Mucosa of stomach (tissue), 1 donor: Measurements from ENCODE around the gene PRPF40A.

Source experiments
- H3K27me3 ChIP-seq: one replicate; pipeline ENCODE4 v1.7.0; 2013; ENCODE audit warnings: mild to moderate bottlenecking, low read length; ENCODE audit not compliant: control insufficient read depth, insufficient read depth
- H3K36me3 ChIP-seq: one replicate; pipeline ENCODE4 v1.7.0; 2013; ENCODE audit warnings: low read length; ENCODE audit not compliant: control insufficient read depth, insufficient read depth
- H3K4me1 ChIP-seq: one replicate; pipeline ENCODE4 v1.7.0; 2013; ENCODE audit warnings: mild to moderate bottlenecking, low read length; ENCODE audit not compliant: control insufficient read depth, insufficient read depth
- H3K4me3 ChIP-seq: one replicate; pipeline ENCODE4 v1.7.0; 2013; ENCODE audit warnings: low read length
- H3K9ac ChIP-seq: one replicate; pipeline ENCODE4 v1.7.0; 2013; ENCODE audit warnings: mild to moderate bottlenecking, low read length, moderate library complexity
- H3K9me3 ChIP-seq: one replicate; pipeline ENCODE4 v1.7.0; 2013; ENCODE audit warnings: mild to moderate bottlenecking, low read length, moderate library complexity; ENCODE audit not compliant: control insufficient read depth
- donor health status: Pancreatic carcinoma.

PRPF40A gene

GRCh38 chr2:152623775-152624174, 93.5 kb downstream of the PRPF40A start:
- H3K9ac ChIP-seq = no peak overlapping the region
- H3K4me3 ChIP-seq = no peak overlapping the region
- H3K36me3 ChIP-seq = no peaks in the 10 kb centered on the region
- H3K4me1 ChIP-seq = no peaks in the 10 kb centered on the region
- no peaks in the 10 kb centered on the region for H3K9me3 ChIP-seq
- H3K27me3 ChIP-seq = no peaks in the 10 kb centered on the region

DNA sequence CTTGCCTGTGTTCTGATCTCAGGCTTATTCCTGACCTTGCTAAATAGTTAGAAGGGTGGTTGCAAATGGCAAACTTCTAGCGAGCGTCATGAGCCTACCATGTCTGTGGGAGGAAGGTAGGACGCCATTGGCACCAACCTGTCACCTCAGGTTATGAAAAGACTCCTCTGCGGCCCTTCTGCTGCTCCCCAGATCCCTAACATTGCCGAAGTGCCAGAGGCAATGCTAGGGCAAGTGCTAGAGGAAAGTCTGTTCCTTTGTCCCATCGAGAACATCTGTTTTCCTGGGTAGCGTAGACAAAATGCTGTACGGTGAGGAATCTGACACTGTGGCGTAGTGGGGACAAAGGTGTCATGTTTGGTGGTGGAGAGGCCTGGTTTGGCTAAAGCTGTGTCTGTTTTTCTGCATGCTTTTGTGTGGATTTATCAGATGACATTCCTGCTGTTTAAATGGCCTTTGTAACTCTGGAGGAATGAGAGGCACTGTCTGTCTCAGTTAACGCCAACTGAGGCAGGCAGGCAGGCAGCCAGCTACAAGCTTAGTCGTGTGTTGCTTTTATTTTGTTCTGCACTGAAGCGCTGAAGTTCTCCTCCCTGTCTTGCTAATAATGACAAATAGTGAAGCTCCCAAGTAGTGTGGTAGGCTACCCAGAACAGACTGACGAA, 94.1 kb downstream of the PRPF40A start:
- H3K9ac ChIP-seq = no peak overlapping the region

DNA sequence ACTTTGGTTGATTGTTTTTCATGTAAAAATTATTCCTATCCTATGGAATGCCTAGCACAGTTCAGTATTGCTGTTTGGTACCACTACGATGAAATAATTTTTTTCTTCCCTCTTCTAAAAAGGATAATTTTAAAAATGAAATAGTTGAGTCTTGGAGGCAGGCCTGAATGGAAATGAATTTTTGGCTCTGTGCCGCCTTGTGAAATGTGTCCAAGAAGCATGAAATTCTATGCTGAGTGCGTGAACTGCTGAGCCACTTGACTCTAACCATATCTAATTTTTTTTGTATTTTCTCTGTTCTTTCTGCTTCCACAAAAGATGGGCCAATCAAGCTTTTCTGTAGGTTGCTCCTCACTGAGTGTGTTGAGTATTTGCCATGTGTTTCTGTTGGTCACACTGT, 95.0 kb downstream of the PRPF40A start:
- Histone ChIP-seq H3K36me3 (no peaks in the 10 kb centered on the region), H3K9ac (no peak overlapping the region), H3K9me3 (no peaks in the 10 kb centered on the region), H3K4me1 (no peaks in the 10 kb centered on the region), H3K4me3 (no peak overlapping the region), H3K27me3 (no peaks in the 10 kb centered on the region)

More for the DNA sequence above, 94.1 kb downstream of the PRPF40A start:
- no peaks in the 10 kb centered on the region for H3K4me1 ChIP-seq
- H3K9me3 ChIP-seq = no peaks in the 10 kb centered on the region
- no peaks in the 10 kb centered on the region for H3K36me3 ChIP-seq
- H3K27me3 ChIP-seq = no peaks in the 10 kb centered on the region
- no peak overlapping the region for H3K4me3 ChIP-seq

GRCh38 chr2:152620985-152621384, 96.3 kb downstream of the PRPF40A start:
- no peak overlapping the region for H3K4me3 ChIP-seq

DNA sequence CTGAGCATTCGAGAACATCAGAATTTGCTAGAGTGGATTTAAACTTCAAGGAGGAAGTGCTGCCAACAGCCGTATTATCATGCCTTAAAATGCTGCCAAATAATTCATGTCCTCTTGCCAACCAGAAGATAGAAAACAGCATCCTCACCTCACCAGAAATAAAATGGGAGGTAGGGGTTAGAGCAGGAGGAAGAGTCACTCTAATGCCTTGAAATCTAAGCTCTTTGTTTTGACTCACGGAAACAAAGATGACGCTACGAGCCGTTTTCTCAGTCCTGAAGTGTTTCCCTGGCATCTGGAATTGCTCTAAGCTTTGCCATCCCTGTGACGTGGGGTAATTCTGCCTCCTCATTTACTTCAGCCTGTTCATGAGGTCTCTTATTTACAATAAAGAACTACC, 97.1 kb downstream of the PRPF40A start:
- H3K9me3 ChIP-seq = no peaks in the 10 kb centered on the region
- no peak overlapping the region for H3K9ac ChIP-seq
- H3K36me3 ChIP-seq = no peaks in the 10 kb centered on the region
- no peak overlapping the region for H3K4me3 ChIP-seq
- no peaks in the 10 kb centered on the region for H3K4me1 ChIP-seq
- no peaks in the 10 kb centered on the region for H3K27me3 ChIP-seq

More at GRCh38 chr2:152620985-152621384, 96.3 kb downstream of the PRPF40A start:
- H3K9me3 ChIP-seq = no peaks in the 10 kb centered on the region
- H3K4me1 ChIP-seq = no peaks in the 10 kb centered on the region
- no peaks in the 10 kb centered on the region for H3K36me3 ChIP-seq
- H3K9ac ChIP-seq = no peak overlapping the region
- no peaks in the 10 kb centered on the region for H3K27me3 ChIP-seq

DNA sequence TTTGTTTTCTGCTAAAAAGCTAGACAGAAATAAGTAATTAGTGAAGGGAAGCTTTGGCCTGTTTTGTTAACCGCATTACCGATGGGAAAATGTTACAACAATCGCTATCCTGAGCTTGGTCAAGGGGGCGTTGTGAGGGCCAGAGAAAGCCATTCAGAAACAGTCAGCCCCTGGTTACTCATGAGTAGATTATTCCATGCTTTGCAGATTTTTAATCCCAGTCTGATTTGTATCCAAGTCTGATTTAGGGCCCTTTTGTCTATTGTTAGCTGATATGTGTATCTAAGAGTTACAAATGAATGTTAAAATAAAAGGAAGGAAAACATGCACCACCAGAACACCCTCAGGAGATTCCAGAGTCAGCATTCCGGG, 99.1 kb downstream of the PRPF40A start:
- Histone ChIP-seq H3K27me3 (no peaks in the 10 kb centered on the region), H3K36me3 (no peaks in the 10 kb centered on the region), H3K9ac (no peak overlapping the region), H3K4me1 (no peaks in the 10 kb centered on the region), H3K9me3 (no peaks in the 10 kb centered on the region), H3K4me3 (no peak overlapping the region)

- Histone ChIP-seq H3K9ac (no peak overlapping the region), H3K27me3 (no peaks in the 10 kb centered on the region), H3K36me3 (no peaks in the 10 kb centered on the region), H3K4me3 (no peak overlapping the region), H3K4me1 (no peaks in the 10 kb centered on the region), H3K9me3 (no peaks in the 10 kb centered on the region)
Observed at GRCh38 chr2:152617456-152618192, 99.6 kb downstream of the PRPF40A start.

- H3K27me3 ChIP-seq = no peaks in the 10 kb centered on the region
- no peaks in the 10 kb centered on the region for H3K9me3 ChIP-seq
- H3K4me1 ChIP-seq = no peaks in the 10 kb centered on the region
- H3K4me3 ChIP-seq = no peak overlapping the region
- no peak overlapping the region for H3K9ac ChIP-seq
- no peaks in the 10 kb centered on the region for H3K36me3 ChIP-seq
Observed at GRCh38 chr2:152615177-152615576, 102.1 kb downstream of the PRPF40A start.

DNA sequence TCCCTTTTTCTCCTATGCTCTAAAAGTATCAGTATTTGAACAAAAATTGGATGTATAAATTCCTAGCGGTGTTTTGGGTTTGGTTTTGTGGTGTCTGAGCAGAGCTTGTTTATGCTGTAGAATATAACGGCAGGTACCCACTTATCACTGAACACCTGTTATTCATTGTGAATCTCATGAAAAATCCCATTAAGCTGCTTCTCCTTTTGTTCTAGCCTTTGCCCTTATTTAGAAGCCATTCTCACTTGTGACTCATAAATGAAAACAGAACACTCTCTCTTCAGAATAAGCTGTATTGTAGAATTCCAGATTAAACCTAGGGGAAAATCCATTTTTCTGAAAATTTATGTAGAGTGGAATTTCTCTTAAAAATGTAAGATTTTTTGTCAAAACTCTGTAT, 104.0 kb downstream of the PRPF40A start:
- H3K36me3 ChIP-seq = no peaks in the 10 kb centered on the region

DNA sequence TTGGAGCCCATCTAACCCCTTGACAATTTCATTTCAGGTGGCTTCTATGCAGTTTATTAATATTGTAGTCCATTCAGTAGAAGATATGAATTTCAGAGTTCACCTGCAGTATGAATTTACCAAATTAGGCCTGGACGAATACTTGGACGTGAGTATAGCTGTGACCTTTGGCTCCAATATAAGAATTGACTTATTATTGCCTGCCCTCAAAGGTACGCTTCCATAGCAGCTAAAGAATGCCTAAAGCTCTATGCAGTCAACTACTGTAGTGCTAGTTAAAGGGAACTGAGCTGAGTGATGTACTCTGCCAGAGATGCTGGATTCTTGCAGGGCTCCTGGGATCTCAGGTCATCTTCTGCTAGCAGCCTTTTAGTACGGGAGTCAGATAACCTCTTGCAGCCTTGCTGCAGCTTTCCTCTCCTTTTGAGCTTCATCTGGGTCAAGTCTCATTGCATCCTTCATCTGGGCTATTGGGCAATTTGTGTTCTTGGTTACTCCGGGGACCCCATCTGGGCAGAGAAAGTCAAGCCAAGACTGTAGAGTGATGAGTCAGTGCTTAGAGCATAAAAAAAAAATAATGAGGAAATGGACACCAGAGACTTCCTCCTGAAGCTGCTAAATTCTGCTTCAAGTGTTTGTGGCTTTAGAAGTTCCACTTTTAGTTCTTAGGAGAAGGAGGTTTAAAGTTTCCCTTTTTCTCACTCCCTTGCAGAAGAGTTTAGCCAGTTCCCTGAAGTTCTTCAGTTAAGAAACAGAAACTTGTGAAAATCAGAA, 105.6 kb downstream of the PRPF40A start:
- Histone ChIP-seq H3K9ac (no peak overlapping the region), H3K4me3 (no peak overlapping the region), H3K27me3 (no peaks in the 10 kb centered on the region), H3K36me3 (no peaks in the 10 kb centered on the region), H3K4me1 (no peaks in the 10 kb centered on the region), H3K9me3 (no peaks in the 10 kb centered on the region)

More for the DNA sequence above, 104.0 kb downstream of the PRPF40A start:
- Histone ChIP-seq H3K4me3 (no peak overlapping the region), H3K4me1 (no peaks in the 10 kb centered on the region), H3K27me3 (no peaks in the 10 kb centered on the region), H3K9me3 (no peaks in the 10 kb centered on the region), H3K9ac (no peak overlapping the region)

DNA sequence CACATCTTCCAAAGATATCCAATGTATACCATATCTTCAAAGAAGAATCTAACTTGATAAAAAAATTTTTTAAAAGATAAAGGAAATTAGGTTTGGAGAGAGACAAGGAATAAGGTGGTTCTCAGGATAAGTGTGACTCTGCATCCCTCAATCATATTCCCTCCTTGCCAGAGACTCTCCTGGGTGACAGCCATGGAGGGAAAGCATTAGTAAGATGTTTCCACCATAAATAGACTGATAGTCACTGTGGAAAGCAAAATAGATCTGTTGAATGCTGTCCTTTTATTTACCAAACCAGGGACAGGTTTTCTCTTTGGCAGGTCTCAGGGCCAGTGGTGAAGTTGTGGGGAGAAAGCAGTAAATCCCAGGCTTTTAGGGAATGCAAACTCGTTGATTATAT, 107.6 kb downstream of the PRPF40A start:
- Histone ChIP-seq H3K4me3 (no peak overlapping the region), H3K36me3 (no peaks in the 10 kb centered on the region), H3K9me3 (no peaks in the 10 kb centered on the region), H3K9ac (no peak overlapping the region), H3K4me1 (no peaks in the 10 kb centered on the region), H3K27me3 (no peaks in the 10 kb centered on the region)

DNA sequence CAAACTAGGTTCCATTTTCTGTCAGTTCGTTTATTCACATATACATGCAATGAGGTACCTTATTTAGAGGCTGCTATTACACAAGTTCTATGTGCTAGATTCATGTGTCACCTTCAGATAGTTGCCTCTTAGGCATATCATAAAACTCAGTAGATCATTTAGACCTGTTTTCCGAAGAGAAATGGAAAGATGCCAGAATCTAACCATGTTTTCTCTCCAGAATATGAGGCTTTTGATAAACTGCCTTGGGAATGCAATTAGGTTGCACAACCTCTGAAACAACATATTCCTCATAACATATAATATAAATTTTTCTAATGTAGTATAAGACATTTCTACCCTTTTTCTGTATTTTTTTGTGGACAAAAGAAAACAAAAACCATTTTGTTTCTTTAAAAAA, 108.1 kb downstream of the PRPF40A start:
- Histone ChIP-seq H3K27me3 (no peaks in the 10 kb centered on the region), H3K9me3 (no peaks in the 10 kb centered on the region), H3K36me3 (no peaks in the 10 kb centered on the region), H3K4me1 (no peaks in the 10 kb centered on the region), H3K9ac (no peak overlapping the region), H3K4me3 (no peak overlapping the region)
